DND-41 (cell line): ENCODE measurements around the gene CCNYL1.
"Not testable (repeated sequence)": the region's sequence is repeated elsewhere in the genome, so short reads cannot be mapped to it uniquely, and the experiment has no call there.

ENCODE experiments used
- CTCF ChIP-seq: IDR thresholded peaks from 2 replicates; pipeline ENCODE4 v1.5.1; 2012; ENCODE audit warnings: borderline replicate concordance, low read length, moderate library complexity, mild to moderate bottlenecking; ENCODE audit not compliant: poor library complexity, severe bottlenecking; ENCODE audit errors: extremely low read depth
- EZH2 ChIP-seq: IDR thresholded peaks from 3 replicates; pipeline ENCODE4 v1.6.1; 2012; ENCODE audit warnings: borderline replicate concordance, low read depth, mild to moderate bottlenecking, moderate library complexity, low read length, inconsistent platforms; ENCODE audit not compliant: severe bottlenecking

- TF ChIP-seq CTCF, EZH2: not testable (repeated sequence)
Measured at GRCh38 chr2:207723425-207723787, 12.0 kb downstream of the CCNYL1 start.
